Right ventricle myocardium inferior (tissue), 1 donor: ENCODE data around the gene ZNF827. TPM values are rescaled to one million over a fixed set of nuclear protein-coding genes. Genes with fewer than 3 reads are reported as not detected.

Experiments
- ATAC-seq: fragments of 200-7000 bp; cut with Tn5 transposase; one replicate; pipeline ENCODE4 v1.9.1; 2020; ENCODE audit warnings: mild to moderate bottlenecking, moderate library complexity
- DNase-seq: peaks from one replicate; pipeline ENCODE4 v3.0.0; 2021; ENCODE audit errors: missing footprints
- intact Hi-C: fragments of 100-400 bp; cut with DNase I; formaldehyde crosslinking; loops from one replicate; pipeline ENCODE4 v1.11.0; 2022
- total RNA-seq: library from RNA; stranded (reverse); fragmentation: NEBNext Ultra II Directional; extraction: Animal tissue kit (Norgen Biotek cat#: 25700); gene quantifications from one replicate; pipeline ENCODE4 v1.2.1, GENCODE V29; 2021
- donor health status: DM: no; HTN: yes; CAD: no; lungs with severe emphysema.

The ZNF827 gene
- total RNA-seq, 1 donor from 2014 or later: 11.9 TPM

DNA sequence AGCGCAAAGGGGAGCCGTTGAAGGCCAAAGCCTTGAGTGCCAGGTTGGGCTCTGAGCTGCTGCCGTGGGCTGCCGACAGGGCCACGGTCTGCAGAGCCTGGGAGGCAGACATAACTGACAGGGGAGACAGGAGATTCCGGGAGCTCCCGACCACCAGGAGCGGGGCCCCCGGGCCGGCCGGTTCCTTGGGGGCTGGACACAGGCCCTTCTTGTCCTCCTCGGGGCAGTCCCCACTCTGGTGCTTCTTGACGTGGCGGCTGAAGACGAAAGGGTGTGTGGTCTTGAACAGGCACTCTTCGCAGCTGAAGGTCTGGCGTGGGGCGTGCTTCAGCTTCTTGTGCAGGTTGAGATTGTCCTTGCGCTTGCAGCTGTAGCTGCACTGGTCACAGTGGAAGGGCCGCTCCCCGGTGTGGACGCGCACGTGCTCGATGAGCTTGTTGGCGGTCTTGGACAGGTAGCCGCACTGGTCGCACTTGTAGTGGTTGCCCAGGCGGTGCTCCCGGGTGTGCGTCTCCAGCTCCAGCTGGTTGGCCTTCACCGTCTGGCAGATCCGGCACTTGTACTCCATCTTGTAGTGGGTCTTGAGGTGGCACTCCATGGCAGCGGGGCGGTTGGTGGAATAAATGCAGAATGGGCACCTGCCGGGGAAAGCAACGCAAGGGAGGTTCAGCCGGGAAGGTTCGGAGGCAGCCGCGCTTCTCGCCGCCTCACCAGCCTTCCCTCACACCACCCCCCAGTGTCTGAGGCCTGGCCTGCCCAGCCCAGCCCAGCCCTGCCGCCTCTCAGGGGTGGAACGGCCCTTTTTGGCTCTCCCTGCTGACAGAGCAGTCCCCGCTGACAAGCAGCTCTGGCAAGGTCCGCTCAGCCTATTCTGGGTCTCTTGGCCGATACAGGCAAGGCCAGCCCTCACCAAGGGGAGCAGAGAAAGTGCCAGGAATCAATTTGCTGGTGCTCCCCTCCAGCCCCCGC lies 177.4 kb downstream of the ZNF827 start:
- DNase-seq: peak; percentile 76
- intact Hi-C loops: loop anchor here (2.0 kb wide), 1 partner anchor 14 kb away; no protein-coding TSS in a partner anchor
- peak; percentile 97 for ATAC-seq

DNA sequence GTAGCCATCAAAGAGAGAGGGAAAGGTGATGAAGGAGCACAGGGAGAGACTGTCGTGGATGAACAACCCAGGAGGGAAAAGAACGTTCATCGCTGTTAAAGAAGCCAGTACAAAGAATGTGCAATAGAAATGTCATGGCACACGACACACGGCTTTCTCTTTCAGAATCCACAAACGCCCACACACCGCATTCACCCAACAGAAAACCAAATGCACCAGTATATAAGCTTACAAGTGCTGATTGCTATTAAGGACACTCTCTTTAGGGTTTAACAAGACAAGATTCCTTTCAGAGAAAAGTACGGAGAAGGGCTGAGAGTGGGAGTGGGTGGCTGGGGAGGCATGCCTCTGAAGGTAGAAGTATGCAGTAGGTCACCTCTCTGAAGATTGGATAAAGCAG lies 178.4 kb downstream of the ZNF827 start:
- intact Hi-C loops: loop anchor here (2.0 kb wide), 1 partner anchor 15 kb away; no protein-coding TSS in a partner anchor
- ATAC-seq (no peak), DNase-seq (no peak)

DNA sequence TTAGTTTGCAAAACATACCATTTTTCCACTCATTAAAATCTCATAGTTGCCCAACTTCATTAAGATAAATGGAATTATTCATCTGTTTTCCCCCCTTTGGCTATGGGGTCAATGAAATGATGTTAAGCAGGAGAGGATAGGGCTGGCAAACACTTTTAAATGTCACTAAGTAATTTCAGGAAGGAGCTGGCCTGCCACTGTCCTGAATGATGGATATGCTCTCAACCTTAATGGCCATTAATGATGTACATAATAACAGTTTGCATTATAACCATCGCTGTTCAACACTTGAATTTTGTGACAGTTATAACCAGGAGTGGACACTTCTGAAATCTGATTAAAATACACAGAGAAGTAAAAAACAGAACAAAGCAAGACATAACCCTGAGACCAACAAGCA lies 181.4 kb downstream of the ZNF827 start:
- ATAC-seq (no peak), DNase-seq (no peak)
- intact Hi-C loops: no loop called here

DNA sequence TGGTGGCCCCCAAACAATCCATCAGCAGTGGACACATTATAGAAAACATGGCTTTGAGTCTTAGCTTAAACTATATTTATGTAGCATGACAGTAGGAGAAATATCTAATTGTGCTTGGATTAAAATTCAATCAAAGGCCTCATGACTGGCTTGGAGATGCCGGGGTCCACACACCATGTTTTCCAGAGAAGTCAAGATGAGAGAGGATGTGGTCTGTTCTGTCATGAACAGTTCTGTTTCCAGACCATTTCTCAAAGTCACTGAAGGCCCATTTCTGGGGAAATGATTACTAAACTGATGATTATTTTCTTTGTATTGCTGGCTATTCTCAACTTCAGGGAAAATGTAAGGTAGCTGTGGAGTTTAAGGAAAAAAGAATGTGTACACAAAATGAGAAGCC lies 182.4 kb downstream of the ZNF827 start:
- DNase-seq: no peak
- intact Hi-C loops: no loop called here
- ATAC-seq: no peak

DNA sequence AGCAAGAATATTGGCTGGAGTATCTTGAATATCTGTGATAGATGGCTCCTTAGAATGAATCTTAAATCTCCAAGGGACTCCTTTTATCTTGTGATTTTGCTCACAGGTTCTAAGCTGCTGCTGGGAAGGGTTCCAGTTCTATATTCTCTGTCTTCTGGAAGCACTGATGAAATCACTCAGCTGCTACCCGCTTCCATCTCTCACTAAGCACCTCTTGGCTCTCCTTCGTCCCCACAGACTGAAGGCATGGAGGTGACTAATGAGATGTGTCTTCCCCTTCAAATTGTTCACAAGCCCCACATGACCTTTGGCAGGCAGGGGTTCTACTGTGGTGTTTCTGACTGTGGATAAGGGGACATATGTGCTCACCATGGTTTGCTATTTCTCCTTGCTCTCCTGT lies 182.8 kb downstream of the ZNF827 start:
- DNase-seq (no peak), ATAC-seq (no peak)
- intact Hi-C loops: no loop called here

DNA sequence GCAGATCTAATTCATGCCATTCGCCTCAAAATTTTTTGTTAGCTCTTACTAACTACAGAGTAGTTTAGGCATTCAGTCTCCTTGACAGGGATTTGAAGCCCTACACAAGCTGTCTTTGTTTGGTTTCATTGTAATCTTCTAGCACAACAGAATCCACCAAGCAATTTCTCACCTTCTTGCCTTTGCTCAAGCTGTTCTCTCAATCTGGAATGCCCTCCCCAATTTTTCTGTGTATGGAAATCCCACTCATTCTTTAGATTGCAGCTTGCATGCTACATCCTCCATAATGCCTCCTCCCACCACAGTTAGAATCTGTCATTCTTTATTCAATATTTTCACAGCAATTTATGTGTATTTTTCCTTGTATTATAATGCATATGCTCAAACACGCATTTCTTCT lies 195.0 kb downstream of the ZNF827 start:
- DNase-seq (no peak), ATAC-seq (no peak)
- intact Hi-C loops: no loop called here

DNA sequence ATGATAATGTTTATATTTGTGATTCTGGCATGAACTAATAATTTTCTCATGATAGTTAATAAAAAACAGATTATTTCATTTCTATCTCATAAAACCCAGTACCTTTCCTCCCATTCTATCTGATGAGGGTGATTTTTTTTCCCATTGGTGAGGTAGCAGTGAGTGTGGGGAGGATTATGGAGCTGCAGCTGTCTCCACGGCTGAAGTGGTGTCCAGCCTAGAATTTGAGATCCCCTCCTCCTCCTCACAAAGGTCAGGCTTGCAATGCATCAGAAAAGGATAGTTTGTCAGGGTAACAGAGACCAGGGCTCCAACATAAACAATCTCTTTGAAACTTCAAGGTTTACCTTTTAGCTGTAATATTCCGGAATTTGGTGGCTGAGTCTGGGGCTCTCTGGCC lies 197.8 kb downstream of the ZNF827 start:
- intact Hi-C loops: no loop called here
- DNase-seq (no peak), ATAC-seq (no peak)

DNA sequence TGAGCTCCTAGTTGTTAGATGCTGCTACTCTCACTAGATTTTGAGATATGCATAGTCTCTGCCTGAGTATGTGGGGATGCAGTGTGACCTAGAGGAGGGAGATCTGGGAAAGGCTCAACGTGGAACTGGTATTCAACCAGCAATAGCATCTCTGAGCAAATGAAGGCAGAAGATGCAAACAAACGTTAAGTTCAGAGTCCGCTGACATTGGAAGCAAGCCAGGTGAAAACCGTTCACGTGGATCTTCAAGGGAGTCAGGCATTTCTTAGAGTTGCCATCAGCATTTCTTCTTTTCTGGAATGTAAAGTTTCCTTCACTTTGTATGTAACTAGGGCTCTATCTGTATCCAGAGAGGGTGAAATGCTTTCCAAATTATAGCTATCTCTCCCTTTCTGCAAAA lies 198.8 kb downstream of the ZNF827 start:
- ATAC-seq (no peak), DNase-seq (no peak)
- intact Hi-C loops: no loop called here

DNA sequence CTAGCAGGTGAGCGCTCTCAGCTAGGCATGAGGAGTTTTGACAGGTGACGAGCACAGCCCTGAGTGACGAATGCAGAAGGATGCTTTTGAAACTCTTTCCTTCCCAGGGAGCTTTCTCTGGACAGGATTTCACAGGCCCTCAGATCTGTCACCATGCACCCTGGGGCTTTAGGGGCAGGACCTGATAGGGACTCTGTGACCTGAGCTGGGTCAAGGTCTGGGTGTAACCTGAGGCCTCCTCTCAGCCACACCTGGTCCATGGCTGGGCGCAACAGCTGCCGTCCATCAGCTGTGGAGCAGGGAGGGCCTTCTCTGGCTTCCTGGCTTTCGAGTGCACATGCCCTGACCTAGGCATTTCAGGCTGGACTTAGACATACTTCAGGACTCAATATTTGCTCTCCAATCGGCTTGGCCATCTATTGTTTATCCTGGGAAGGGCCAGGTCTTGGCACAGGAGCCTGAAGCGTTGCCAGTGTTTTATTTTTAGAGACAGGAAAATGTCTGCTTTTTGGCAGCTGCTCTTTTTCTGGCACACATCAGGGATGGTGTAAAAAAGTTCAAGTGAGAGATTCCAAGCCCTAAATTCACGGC lies 202.3 kb downstream of the ZNF827 start:
- no peak for DNase-seq
- ATAC-seq: peak; percentile 16
- intact Hi-C loops: no loop called here

DNA sequence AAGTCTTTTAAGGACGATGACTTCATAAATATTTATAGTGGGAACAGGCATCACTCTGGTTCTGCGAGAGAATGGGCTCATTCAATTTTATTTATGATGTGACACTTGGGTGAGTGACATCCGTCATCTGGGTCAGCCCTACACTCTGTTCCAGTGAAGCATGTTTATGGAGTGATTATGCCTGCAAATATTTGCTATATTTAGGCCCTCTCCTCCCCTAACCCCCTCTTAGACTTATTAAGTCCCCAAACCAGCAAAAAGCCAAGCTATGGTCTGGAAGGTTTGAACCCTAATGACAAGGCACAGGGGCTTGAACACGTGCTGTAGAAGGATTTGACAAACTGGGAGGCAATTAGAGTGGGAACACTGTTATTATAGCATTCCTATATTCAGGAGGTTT lies 202.8 kb downstream of the ZNF827 start:
- DNase-seq (no peak), ATAC-seq (no peak)
- intact Hi-C loops: no loop called here

DNA sequence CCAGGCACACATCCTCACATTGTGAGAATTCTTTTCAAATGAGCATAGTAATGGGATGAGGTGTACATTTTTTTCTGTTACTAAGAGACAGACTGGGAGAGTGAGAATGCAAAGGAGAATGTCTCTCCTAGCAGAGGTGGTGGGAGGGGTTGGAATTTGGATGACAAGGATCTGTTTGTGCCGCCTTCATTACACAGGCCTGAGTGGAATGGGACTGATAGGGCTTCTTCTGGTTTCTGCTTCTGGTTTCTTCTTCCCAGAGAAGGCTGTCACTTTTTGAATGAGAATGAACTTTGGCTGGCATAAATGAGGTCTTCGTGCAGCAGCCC lies 203.3 kb downstream of the ZNF827 start:
- intact Hi-C loops: no loop called here
- no peak for ATAC-seq
- no peak for DNase-seq

DNA sequence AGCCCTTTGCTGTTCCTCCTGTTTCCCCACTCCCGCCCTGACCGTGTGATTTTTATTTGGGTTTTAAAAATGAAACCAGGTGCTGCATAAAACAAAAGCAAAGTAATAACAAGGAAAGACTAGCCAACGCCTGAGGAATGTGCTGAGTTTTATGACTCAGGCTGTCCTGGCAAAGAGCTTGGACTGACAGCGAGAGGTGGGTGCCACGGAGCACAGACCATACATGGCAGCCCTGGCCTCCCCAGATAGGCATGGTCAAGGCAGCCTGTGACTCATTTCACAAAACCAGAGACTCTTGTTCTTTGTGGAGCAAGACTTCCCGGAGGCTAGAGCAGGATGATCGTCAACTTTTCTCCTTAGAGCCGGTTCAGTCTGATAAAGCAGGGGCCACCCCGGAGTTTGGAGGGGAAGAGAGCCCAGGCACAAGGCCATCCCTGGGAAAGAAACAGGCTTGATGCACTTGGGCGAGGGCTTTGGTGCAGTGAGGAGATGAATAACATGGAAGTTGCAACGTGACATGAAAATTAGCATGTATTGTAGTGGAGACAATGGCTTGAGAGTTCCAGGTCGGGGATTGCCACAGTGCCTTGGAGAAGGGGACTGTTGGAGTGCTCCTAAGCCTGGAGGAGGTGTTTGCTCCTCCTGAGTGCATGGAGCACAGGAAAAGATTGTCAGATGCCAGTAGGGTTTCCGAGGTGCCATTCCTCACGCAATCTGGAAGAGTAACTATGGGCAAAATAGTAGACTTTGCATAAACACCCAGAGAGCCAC lies 203.9 kb downstream of the ZNF827 start:
- DNase-seq (no peak), ATAC-seq (no peak)
- intact Hi-C loops: loop anchor here (5.0 kb wide), 2 partner anchors 52 to 138 kb away; partner anchors contain the start of gene C4orf51

DNA sequence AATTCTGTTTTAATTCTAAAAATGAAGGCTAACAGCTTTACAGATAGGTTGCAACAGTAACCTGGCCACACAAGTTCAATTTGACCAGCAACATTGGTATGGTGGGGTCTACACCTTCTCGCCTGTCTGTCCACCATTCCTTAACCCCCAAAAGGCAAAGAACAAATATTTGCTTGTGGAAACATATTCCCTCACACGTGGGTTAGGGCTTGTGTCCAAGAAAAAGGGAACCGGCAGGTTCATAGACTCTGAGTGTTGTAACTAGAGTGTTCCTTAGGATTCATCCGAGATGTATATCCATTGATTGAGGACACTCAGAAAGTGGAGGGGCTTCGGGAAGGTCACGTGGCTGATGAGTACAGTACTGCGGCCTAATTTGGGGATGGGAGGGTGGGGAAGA lies 204.6 kb downstream of the ZNF827 start:
- DNase-seq: no peak
- intact Hi-C loops: loop anchor here (5.0 kb wide), 2 partner anchors 52 to 138 kb away; partner anchors contain the start of gene C4orf51
- no peak for ATAC-seq

DNA sequence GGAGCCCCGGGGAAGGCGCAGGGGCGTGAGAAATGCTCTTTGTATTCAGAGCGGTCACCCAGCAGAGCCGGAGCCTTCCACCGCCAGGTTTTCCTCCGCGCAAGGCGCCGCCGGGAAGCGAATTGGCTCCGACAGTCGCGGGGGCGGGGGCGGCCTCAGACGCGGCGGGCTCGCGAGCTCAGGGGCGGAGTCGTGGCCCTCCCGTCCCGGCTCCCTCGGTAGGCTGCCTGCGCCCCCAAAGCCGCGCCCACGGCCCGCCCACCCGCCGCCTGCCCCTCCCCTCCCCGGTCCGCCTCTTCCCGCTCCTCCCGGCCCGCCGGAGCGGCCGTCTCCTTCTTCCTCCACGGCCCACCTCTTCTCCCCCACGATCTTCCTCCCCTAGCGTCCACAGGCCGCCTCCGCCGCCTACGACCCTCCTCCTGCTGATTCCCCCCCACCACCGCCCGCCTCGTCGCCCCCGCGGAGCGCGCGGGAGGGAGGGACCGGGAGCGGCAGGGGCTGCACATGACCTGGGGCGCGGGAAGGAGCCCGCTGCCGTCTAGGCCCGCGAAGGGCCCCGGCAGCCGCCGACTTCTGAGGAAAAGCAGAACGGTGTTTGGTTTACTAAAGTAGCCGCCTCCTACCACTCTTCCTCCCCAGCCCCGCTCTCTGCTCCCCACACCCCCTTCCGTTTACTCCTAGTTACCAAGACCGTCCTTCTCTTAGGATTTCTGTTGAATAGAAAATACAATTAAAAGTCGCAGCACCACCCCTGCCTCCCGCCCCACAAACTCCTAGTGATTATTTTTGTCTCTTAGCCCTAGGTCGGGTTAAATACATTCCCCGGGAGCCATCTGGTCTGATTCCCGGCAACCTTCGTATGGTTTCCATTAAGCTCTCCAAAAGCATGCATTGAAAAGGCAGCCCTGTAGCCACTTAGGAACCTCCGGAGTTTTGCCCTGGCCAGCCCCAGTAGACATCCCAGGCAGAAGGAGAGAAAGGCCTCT lies 205.4 kb downstream of the ZNF827 start:
- peak; percentile 98 for ATAC-seq
- intact Hi-C loops: loop anchor here (1.0 to 5.0 kb wide), 4 partner anchors 51 to 203 kb away; partner anchors contain the start of genes C4orf51 and MMAA
- DNase-seq: peak; percentile 95

DNA sequence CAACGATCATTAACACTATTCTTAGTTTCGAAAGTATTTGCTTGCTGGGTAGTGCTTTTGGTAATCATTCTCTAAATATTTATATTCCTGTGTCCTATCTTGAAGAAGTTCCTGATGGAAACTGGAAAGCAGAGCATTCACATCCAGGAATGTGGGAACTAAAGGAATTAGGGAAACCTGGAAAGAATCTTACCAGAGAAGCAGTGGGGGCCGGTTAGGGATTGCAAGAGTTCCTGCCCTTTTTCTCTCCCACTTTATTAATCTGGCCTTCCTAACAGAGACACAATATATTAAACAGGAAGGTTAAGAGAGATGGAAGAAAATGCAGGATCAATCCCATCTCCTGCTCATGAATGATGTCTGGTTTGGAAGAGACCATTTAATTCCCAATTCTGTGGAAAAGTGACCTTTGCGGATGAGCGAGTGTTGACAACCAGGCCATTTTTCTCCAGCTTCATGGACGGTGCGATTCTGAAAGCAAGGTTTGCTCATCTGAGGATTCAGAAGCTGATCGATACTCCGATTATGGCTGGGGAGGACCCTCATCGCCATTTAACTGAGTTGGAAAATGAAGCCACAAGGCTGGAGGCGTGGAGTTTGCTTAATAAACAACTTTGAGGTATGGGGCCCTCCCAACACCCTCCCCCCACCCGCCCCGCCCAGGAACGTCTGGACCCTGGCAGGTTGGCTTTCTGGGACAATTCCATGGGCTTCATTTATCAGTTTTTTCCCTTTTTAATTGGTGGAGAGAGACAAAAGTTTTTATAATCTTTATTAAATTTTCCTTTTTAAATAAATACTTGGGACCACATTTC lies 206.4 kb downstream of the ZNF827 start:
- no peak for ATAC-seq
- intact Hi-C loops: loop anchor here (2.0 to 5.0 kb wide), 3 partner anchors 50 to 140 kb away; partner anchors contain the start of genes C4orf51 and MMAA
- no peak for DNase-seq

DNA sequence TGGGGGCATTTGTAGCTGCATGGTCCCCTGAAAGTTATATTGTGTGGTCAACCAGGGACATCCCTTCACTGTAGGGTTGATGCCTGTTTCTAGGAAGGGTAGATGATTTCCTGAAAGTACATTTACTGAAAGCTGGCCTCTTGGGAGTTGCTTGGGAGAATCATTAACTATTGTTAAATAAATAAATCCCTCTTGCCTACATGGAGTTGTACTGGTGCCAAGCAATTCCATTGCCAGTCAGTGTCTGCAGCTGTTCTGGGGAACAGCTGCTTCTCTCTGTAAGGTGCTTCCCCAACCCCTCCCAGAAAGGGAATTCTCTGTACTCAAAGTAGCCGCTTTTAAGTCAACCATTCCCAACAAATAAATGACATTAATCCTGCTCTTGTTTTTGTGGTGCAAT lies 207.6 kb downstream of the ZNF827 start:
- ATAC-seq: no peak
- intact Hi-C loops: loop anchor here (5.0 kb wide), 2 partner anchors 49 to 141 kb away; partner anchors contain the start of gene C4orf51
- no peak for DNase-seq

DNA sequence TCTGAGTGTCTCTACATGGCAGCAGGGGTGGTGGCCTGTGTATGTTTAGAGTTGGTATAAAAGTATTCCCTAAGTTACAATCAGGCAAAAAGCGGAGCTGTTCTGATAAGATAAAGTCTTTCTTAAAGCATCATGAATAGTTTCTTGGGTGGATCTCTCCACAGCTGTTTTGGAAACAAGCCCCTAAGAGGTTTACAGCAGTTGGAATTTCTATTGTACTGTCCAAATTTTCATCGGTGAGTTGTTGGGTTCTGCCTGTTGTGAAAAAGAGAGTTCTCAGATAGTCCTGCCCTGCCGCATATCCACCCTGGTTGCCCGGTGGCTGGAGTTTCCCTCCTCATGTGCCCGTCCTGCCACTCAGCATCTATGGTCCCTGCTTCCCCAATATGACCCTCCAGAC lies 208.6 kb downstream of the ZNF827 start:
- ATAC-seq: no peak
- intact Hi-C loops: loop anchor here (5.0 kb wide), 2 partner anchors 48 to 142 kb away; partner anchors contain the start of gene C4orf51

More for the DNA sequence above, 208.6 kb downstream of the ZNF827 start:
- no peak for DNase-seq
